Sigmoid colon (tissue), 3 donors: Measurements from ENCODE around the gene METTL27.

Experiments used
- CTCF ChIP-seq, 4 experiments: fragments of 450-650 bp in 3 of 4; fragments of 200-600 bp in 1 of 4; IDR thresholded peaks; one replicate each; pipeline ENCODE4 v1.5.1; 2016 to 2019; ENCODE audit warnings: antibody characterized with exemption in 4 of 4, mild to moderate bottlenecking in 3 of 4, moderate library complexity in 2 of 4
- POLR2A ChIP-seq, 2 donors: fragments of 450-650 bp; IDR thresholded peaks; one replicate each; pipeline ENCODE4 v1.6.1; 2016; ENCODE audit warnings: antibody characterized with exemption in 2 of 2, mild to moderate bottlenecking in 2 of 2, moderate library complexity in 2 of 2

DNA sequence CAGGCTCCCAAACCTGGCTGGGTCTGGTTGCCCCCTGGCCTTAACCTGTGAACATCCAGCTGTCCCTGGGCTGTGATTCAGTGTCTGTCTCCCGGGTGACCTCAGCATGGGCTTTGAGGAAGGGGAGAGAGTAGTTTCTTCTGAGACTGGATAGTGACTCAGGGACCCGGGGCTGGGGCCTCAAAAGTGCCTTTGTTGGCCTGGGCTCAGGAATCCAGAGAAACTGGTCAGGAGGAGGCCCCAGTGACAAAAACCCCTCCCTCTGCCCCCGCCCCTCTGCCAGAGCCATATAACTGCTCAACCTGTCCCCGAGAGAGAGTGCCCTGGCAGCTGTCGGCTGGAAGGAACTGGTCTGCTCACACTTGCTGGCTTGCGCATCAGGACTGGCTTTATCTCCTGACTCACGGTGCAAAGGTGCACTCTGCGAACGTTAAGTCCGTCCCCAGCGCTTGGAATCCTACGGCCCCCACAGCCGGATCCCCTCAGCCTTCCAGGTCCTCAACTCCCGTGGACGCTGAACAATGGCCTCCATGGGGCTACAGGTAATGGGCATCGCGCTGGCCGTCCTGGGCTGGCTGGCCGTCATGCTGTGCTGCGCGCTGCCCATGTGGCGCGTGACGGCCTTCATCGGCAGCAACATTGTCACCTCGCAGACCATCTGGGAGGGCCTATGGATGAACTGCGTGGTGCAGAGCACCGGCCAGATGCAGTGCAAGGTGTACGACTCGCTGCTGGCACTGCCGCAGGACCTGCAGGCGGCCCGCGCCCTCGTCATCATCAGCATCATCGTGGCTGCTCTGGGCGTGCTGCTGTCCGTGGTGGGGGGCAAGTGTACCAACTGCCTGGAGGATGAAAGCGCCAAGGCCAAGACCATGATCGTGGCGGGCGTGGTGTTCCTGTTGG, 11.4 kb downstream of the METTL27 start, which contains the start of gene CLDN4:
- TF ChIP-seq CTCF (IDR thresholded peaks at IDR 0.05) (no peak), POLR2A (IDR thresholded peaks at IDR 0.05) (peak in 1 of 2 donors; percentile 88)
